Measurements from ENCODE around the gene SPTBN2.

Gene SPTBN2

GRCh38 chr11:66723693-66724092 is 5.3 kb downstream of the SPTBN2 start:
- no peak for DNase-seq

GRCh38 chr11:66722745-66723651 is 6.0 kb downstream of the SPTBN2 start:
- DNase-seq = no peak

DNA sequence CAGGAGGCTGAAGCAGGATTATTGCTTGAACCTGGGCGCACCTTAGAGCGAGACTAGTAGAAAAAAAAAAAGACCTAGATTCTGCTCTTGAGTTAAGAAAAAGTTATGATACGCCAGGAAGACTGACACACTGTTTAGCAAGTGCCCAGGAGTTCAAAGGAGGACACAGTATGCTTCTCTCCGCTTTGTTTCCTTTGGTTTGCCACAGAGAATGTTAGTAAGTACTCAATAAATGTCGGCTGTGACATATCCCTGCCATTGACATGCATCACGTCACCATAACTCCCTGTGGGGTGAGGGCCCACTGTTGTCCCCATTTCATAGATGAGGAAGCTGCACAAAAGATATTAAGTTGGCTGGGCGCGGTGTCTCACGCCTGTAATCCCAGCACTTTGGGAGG is 7.1 kb downstream of the SPTBN2 start:
- no peak for DNase-seq

DNA sequence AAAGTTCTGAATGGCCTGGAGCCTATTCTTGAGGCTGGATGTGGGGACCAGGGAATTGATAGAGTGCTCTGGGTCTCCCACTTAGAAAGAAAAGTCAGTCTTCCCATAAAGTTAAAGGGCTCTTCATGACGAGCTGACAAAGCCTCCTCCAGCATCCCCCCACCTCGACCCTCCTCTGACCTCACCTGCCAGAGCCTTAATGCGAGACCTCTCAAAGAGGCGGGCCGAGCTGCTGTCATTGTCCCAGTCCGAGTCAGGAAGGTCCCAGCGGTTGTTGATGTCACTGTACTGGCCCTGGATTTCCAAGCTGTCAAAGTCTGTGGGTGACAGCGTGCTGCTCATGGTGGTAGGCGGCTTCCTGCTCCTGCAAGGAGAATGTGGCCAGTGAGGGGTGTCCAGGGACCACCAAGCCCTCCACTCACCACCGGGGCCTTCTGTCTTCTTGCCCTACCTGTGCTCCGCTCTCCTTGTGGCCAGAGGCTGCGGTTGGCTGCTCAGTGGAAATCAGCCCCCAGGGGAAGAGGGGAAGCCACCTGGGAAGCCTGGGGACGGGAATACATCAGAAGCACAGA is 8.0 kb downstream of the SPTBN2 start:
- DNase-seq = no peak

DNA sequence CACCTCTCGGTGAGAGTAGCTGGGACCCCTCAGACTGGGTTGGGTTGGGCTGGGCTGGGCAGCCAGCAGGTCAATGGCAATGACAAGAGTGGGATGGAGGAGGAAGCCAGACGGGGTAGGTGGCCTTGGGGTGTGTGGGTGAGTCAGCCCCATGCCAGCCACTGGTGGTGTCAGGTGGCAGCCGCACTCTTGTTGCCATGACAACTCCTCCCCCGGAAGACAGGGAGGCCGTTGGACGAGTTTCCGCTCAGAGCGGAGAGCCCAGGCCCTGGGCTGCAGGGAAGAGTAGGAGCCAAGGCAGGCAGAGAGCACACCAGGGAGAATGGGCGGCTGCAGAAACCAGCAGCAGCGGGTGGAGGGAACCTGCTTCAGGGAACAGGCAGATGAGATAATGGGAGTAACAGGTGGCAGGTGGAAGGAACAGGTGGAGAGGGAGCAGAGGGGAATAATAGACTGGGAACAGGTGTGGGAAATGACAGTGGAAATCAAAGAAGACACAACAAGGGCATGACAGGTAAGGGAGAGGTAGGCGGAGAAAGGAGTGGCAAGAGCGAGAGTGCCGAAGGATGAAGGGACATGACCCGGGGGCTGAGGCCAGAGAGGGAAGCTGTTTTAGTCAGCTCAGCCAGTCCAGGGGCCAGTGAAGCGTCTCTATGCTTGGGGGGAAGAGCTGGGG is 8.7 kb downstream of the SPTBN2 start:
- peak; percentile 71 to 79 for DNase-seq

GRCh38 chr11:66719111-66719872 is 9.7 kb downstream of the SPTBN2 start:
- DNase-seq = no peak

DNA sequence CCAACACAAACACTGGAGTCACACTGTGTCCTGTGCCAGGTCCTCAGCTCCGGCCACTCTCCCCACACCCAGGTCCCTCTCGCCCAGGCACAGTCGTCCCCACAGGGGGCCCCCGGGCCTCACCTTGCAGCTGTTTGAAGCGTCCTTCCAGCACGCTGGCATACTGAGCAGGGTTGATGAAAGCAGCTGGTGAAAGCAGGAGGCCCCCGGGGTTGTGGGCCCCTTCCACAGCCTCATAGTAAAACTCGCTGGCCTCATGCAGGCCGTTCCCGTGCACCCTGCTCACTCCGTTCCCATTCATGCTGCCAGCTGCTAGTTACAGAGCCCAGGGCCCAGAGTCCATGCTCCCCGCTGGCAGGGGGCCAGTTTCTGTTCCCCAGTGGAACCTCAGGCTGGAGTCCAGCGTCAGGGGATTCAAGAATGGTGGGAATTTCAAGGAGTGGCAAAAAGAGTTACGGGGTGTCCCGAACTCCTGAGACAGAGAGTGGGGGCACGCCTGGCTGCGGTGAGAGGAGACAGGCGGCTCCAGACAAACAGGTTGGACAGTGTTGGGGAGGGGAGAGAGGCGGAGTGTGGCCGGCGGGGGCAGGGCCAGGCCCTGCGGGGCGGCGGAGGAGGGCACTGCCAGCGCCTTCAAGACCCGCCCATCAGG is 10.6 kb downstream of the SPTBN2 start:
- DNase-seq = no peak

GRCh38 chr11:66717925-66718319 is 11.1 kb downstream of the SPTBN2 start:
- DNase-seq = no peak

- no peak for DNase-seq
Observed at GRCh38 chr11:66716996-66717395, 12.0 kb downstream of the SPTBN2 start.

- no peak for DNase-seq
Observed at GRCh38 chr11:66715346-66716085, 13.5 kb downstream of the SPTBN2 start.

DNA sequence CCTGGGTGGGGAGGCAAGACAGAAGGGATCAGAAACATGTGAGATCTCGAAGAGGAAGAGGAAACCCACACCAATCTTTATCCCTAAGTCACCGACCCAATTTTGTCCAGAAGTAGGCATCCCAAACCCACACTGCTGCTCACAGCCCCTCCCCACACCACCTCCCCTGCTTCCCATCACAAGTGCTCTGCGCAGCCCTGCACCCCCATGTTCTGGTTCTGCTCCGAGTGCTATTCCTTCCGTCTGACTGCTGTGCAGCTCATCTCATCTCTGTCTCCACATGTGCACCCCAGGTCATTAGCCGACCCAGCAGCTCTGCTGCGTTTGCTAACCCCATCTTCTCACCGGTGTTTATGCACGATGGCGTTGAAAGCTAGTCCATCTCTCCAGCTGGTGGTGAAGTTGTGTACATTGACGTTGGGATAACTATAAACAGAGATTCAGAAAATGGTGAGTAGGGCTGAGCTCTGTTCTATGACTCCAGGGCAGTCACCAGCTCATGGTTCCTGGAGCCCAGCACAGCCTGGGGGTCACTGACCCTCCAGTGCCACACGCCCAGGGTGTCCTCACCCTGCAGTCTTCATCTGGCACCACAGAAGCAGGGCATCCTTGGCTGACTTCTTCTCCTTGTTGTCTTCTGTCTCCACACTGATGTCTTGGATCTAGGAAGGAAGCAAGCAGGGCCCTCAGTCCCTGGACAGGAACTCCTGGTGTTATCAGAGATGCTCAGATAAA is 15.1 kb downstream of the SPTBN2 start:
- DNase-seq = no peak

- DNase-seq = no peak
Observed at GRCh38 chr11:66710384-66710930, 18.6 kb downstream of the SPTBN2 start.

DNA sequence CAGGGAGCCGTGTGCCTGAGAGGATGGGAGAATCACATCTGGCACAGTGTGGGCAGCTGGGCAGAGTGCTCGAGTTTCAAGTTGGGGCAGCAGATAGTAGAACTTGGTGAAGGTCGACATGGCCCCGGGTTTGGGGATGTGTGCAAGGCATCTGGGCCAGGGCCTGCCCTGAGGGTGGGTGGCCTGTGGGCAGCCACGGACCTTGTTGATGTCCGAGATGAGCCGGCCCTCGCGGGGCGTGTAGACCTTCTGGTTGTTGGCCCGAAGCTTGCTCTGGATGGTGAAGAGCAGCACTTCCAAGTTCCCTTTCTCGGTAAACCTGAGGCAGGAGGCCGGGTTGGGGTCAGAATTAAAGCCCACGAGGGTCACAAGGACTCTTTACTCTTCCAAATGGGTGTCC is 20.3 kb downstream of the SPTBN2 start:
- DNase-seq = no peak

GRCh38 chr11:66708094-66708493 is 20.9 kb downstream of the SPTBN2 start:
- no peak for DNase-seq

DNA sequence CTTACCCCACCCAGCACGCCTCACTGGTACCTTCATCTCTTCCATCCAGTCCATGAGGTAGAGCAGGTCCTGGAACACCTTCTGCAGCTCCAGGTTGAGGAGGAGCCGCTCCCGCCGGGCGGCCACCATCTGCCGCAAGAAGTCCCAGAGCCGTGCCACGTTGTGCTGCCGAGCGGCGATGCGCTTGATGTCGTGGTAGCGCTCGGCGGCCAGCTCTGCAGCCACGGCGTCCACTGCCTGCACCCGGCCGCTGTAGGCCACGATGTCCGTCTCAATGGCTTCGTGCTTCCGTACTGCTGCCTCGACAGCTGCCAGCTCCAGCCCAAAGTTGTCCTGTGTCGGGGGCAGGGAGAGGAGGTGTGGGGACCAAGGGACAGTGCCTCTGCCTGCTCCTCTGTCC is 21.5 kb downstream of the SPTBN2 start:
- DNase-seq = no peak

DNA sequence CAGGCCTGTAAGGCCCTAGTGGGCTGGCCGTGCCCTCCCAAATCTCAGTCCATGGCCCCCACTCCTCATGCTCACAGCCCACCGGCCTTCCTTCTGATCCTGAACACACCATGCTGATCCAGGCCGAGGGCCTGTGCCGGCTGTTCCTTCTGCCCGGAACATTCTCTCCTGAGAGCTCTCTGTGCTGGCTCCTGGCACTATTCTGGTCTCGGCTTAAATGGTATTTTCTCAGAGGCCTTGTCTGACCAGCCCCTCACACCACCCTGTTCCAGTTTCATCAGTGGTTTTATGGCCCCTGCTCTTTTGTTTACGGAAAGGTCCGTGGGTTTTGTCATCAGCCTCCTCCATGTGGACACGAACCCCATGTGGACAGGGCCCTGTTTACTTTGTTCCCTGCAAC is 22.0 kb downstream of the SPTBN2 start:
- DNase-seq = no peak

DNA sequence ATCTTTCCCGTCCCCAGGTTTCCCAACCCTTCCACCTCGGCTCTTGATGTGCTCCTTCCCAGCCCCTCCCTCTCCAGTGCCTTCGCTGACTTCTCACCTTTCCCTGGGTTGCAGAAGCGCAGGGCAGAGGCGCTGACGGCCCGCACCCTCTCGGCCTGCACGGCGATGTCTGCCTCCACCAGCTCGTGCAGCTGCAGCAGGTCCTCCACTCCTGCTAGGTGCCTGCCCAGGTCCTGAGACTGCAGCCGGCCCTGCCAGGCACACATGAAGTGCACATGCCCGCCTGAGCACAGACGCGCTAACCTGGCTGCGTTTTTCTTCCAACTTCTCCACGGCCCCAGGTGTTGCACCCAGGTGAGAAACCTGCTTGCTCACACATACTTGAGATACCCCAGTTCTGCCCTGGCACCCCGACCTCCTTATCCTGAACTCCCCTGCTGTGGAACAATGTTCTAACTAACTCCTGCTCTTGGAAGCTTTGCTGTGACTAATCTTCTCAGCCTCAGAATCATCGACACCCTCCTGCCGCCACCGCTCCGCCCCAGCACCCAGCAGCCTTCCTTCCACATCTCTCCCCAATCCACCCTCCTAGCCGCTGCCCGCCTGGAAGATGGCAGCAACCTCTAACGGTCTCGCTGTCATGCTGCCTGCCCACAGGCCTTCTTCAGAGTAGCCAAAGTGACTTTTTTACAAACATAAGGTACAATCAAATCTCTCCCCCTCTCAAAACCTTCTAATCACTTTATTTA is 23.3 kb downstream of the SPTBN2 start:
- DNase-seq = no peak

DNA sequence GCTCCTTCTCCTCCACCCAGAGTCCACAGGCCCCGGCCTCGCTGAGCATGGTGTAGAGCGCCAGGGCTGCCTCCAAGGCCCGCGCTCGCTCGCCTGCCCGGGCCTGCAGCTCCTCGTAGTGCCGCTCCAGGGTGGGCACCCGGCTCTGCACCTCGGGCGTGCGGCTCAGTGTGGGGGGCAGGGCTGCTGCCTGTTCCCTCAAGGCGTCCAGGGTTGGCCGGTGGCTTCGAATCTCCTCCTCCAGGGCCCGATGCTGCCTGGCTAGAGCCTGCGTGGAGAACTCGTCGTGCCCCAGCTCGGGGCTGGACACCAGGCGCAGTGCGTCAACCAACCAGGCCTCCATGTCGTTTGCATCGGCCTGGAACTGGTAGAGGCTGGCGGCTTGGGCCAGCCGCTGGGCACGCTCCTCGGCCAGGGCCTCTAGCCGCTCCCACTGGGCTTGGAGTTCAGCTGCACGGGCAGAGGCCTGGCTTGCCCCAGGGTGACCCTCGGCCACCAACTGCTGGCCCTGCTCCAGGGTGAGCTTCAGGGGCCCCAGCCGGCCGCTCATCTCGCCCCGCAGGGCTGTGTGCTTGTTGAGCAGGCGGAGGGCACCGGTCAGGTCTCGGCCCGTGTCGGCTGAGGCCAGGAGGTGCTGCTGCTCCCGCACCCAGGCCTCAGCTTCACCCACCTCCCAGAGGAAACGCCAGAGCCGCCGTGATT is 24.2 kb downstream of the SPTBN2 start:
- no peak for DNase-seq

- DNase-seq = no peak
Observed at GRCh38 chr11:66701432-66702240, 27.4 kb downstream of the SPTBN2 start.
